A673 (cell line): Measurements from ENCODE around the gene DCHS2. TPM values are rescaled to one million over a fixed set of nuclear protein-coding genes. Genes with fewer than 3 reads are reported as not detected.

ENCODE experiments used
- BruUV-seq: library from RNA; stranded (reverse); fragments of 400-500 nt; replicated peaks from 2 replicates; lab custom pipeline; 2021; lab: Mats Ljungman, UMichigan
- CTCF ChIA-PET: fragments of 300-600 bp; sonication (Branson Sonifier 250); formaldehyde crosslinking; loops from one replicate; lab custom pipeline; 2022; ENCODE audit warnings: antibody characterized with exemption; lab: Charles Lee
- POLR2A ChIA-PET: fragments of 300-600 bp; sonication (Branson Sonifier 250); formaldehyde crosslinking; loops from one replicate; lab custom pipeline; 2022; ENCODE audit warnings: antibody characterized with exemption; ENCODE audit not compliant: low non-redundant PET; lab: Charles Lee
- DNase-seq: peaks from one replicate; pipeline ENCODE4 v3.0.0-alpha.2; 2015; ENCODE audit warnings: low spot score
- H3K27ac ChIP-seq: fragments of 200-600 bp; sonication (generic); 2 replicates; pipeline ENCODE4 v1.5.1; 2016; ENCODE audit warnings: mixed run types, low read depth, mild to moderate bottlenecking, mixed read lengths, antibody characterized with exemption, low read length; ENCODE audit not compliant: poor library complexity, severe bottlenecking
- H3K27me3 ChIP-seq: fragments of 200-600 bp; sonication (generic); replicated peaks from 2 replicates; pipeline ENCODE4 v1.6.1; 2017; ENCODE audit warnings: mixed run types, low read depth, mild to moderate bottlenecking, mixed read lengths, antibody characterized with exemption, low read length; ENCODE audit not compliant: insufficient read depth, poor library complexity
- H3K36me3 ChIP-seq: fragments of 200-600 bp; sonication (generic); 2 replicates; pipeline ENCODE4 v1.6.1; 2016; ENCODE audit warnings: mixed run types, mild to moderate bottlenecking, mixed read lengths, antibody characterized with exemption, low read length; ENCODE audit not compliant: insufficient read depth, poor library complexity, severe bottlenecking
- H3K4me1 ChIP-seq: fragments of 200-600 bp; sonication (generic); 2 replicates; pipeline ENCODE4 v1.6.1; 2017; ENCODE audit warnings: mixed run types, mild to moderate bottlenecking, mixed read lengths, antibody characterized with exemption, low read length; ENCODE audit not compliant: insufficient read depth, poor library complexity, severe bottlenecking
- H3K4me3 ChIP-seq: fragments of 200-600 bp; sonication (generic); 2 replicates; pipeline ENCODE4 v1.5.1; 2016; ENCODE audit warnings: low read depth, mixed run types, mild to moderate bottlenecking, mixed read lengths, low read length; ENCODE audit not compliant: poor library complexity, severe bottlenecking
- H3K9me3 ChIP-seq: fragments of 200-600 bp; sonication (generic); 2 replicates; pipeline ENCODE4 v1.6.1; 2016; ENCODE audit warnings: mixed run types, low read depth, mild to moderate bottlenecking, mixed read lengths, antibody characterized with exemption, low read length; ENCODE audit not compliant: poor library complexity, severe bottlenecking
- EZH2 ChIP-seq: fragments of 200-600 bp; sonication (generic); IDR thresholded peaks from 2 replicates; pipeline ENCODE4 v1.6.1; 2017; ENCODE audit warnings: borderline replicate concordance, low read depth, mild to moderate bottlenecking, mixed read lengths, antibody characterized with exemption, low read length; ENCODE audit not compliant: poor library complexity, severe bottlenecking
- intact Hi-C: fragments of 100-400 bp; cut with micrococcal nuclease; formaldehyde crosslinking; loops from one replicate; pipeline ENCODE4 v1.10.0; 2022; ENCODE audit not compliant: unreplicated experiment
- total RNA-seq: library from RNA; stranded (reverse); gene quantifications from 2 replicates; pipeline ENCODE4 v1.2.3, GENCODE V29; 2021
- TF ChIP-seq, protein P1 (sequence below): fragments of 300-800, 200-600 bp; sonication (generic); conservative IDR thresholded peaks from 2 replicates; pipeline ENCODE4 v1.5.1; 2017; ENCODE audit warnings: low read depth, mild to moderate bottlenecking, antibody characterized with exemption, low read length, moderate library complexity, mixed read lengths

The DCHS2 gene
- total RNA-seq, 1 experiment from 2014 or later = 0.58 TPM

DNA sequence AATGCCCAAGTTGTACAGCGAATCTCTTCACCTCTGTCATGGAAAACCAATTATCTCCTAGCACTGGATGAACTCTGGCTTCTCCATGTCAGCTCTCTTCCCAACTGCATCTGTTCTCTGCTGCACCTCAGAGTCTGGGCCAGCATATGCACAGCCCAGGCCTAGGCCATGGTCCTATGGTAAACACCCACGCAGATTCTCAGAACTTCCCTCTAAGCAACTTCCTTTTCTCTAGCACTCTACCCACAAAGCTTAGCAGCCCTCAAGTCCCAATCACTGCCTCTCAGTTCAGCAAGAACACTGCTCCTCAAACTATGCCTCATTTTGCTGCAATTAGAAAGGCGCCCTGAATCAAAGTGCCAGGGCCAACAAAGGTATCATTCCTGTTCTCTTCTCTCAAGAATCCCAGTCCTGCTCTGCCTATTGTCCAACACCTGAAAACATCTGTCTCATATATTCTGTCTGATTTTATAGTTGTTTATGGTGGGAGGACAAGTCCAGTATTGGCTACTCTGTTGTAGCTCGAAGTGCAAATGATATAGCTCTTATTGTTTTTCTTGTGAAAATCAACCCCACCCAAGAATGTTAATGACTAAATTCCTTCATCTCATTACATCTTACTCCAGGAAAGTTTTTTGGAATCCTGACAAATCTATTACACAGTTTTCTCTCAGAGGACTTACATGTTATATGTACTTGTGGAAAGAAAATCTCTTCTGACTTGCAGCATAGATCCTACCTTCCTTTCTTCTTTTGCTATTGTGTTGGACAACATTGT lies 85.4 kb downstream of the DCHS2 start:
- no peaks in the 10 kb centered on the region for H3K27me3 ChIP-seq
- H3K4me1 ChIP-seq = no peaks in the 10 kb centered on the region
- no peak overlapping the region for H3K27ac ChIP-seq
- intact Hi-C loops = no loop called here
- no TSS peak for BruUV-seq
- H3K36me3 ChIP-seq = no peaks in the 10 kb centered on the region
- no peaks in the 10 kb centered on the region for H3K9me3 ChIP-seq
- DNase-seq = no peak
- TF ChIP-seq, protein P1, sequence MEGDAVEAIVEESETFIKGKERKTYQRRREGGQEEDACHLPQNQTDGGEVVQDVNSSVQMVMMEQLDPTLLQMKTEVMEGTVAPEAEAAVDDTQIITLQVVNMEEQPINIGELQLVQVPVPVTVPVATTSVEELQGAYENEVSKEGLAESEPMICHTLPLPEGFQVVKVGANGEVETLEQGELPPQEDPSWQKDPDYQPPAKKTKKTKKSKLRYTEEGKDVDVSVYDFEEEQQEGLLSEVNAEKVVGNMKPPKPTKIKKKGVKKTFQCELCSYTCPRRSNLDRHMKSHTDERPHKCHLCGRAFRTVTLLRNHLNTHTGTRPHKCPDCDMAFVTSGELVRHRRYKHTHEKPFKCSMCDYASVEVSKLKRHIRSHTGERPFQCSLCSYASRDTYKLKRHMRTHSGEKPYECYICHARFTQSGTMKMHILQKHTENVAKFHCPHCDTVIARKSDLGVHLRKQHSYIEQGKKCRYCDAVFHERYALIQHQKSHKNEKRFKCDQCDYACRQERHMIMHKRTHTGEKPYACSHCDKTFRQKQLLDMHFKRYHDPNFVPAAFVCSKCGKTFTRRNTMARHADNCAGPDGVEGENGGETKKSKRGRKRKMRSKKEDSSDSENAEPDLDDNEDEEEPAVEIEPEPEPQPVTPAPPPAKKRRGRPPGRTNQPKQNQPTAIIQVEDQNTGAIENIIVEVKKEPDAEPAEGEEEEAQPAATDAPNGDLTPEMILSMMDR = no peak
- no peak for TF ChIP-seq EZH2
- no peak overlapping the region for H3K4me3 ChIP-seq
- ChIA-PET CTCF (no interaction called here), POLR2A (no interaction called here)

- Histone ChIP-seq H3K27me3 (no peaks in the 10 kb centered on the region), H3K36me3 (no peaks in the 10 kb centered on the region), H3K27ac (no peak overlapping the region), H3K9me3 (no peaks in the 10 kb centered on the region), H3K4me3 (peak overlapping the region; percentile 10), H3K4me1 (no peaks in the 10 kb centered on the region)
- intact Hi-C loops = loop anchor here (1.0 kb wide), 1 partner anchor 107 kb away; no protein-coding TSS in a partner anchor
- TF ChIP-seq EZH2 = no peak
- TF ChIP-seq, protein P1 = peak; percentile 55
- BruUV-seq = no TSS peak
- ChIA-PET POLR2A (no interaction called here), CTCF (interaction anchor here (1.0 kb wide), 1 partner anchor 106 kb away, joined by 7 read pairs; no protein-coding TSS in a partner anchor)
- DNase-seq = peak; percentile 49
These were observed 92.2 kb downstream of the DCHS2 start for GRCh38 chr4:154399259-154399974.

GRCh38 chr4:154390324-154390723 lies 101.3 kb downstream of the DCHS2 start:
- Histone ChIP-seq H3K36me3 (no peaks in the 10 kb centered on the region), H3K27me3 (no peaks in the 10 kb centered on the region), H3K9me3 (no peaks in the 10 kb centered on the region), H3K4me1 (no peaks in the 10 kb centered on the region), H3K4me3 (no peak overlapping the region), H3K27ac (no peak overlapping the region)
- BruUV-seq = no TSS peak
- intact Hi-C loops = no loop called here
- CTCF ChIA-PET = no interaction called here
- POLR2A ChIA-PET = no interaction called here
- DNase-seq = no peak
- TF ChIP-seq, protein P1 = no peak
- TF ChIP-seq EZH2 = no peak
